Esophagus squamous epithelium (tissue), 5 donors: ENCODE data around the gene ZYX. TPM values are rescaled to one million over a fixed set of nuclear protein-coding genes. Genes with fewer than 3 reads are reported as not detected.

Experiments
- DNase-seq: peaks from one replicate; lab custom pipeline; 2025; lab: John Stamatoyannopoulos, UW
- H3K27ac ChIP-seq, 4 donors: fragments of 200-600 bp; sonication (generic); one replicate each; pipeline ENCODE4 v1.5.1; 2016 to 2019; ENCODE audit warnings: mild to moderate bottlenecking in 1 of 4
- H3K27me3 ChIP-seq, 4 donors: fragments of 200-600 bp; sonication (generic); 1 replicate in 3 of 4; 2 replicates in 1 of 4; pipeline versions ENCODE4 v1.5.1 to v1.6.0; 2017 to 2021; ENCODE audit warnings: antibody characterized with exemption in 1 of 4
- H3K36me3 ChIP-seq, 3 donors: fragments of 200-600 bp; sonication (generic); one replicate each; pipeline ENCODE4 v1.5.1; 2016 to 2019
- H3K4me1 ChIP-seq, 3 donors: fragments of 200-600 bp; sonication (generic); one replicate each; pipeline ENCODE4 v1.5.1; 2017 to 2019
- H3K4me3 ChIP-seq, 4 donors: fragments of 200-600 bp; sonication (generic); 1 replicate in 3 of 4; 2 replicates in 1 of 4; pipeline ENCODE4 v1.5.1; 2016 to 2019; ENCODE audit warnings: mild to moderate bottlenecking in 2 of 4, moderate library complexity in 1 of 4
- H3K9me3 ChIP-seq, 3 donors: fragments of 200-600 bp; sonication (generic); one replicate each; pipeline ENCODE4 v1.5.1; 2016 to 2019
- POLR2A ChIP-seq, 4 donors: fragments of 450-650 bp; IDR thresholded peaks; one replicate each; pipeline ENCODE4 v1.6.1; 2017; ENCODE audit warnings: antibody characterized with exemption in 4 of 4, mild to moderate bottlenecking in 4 of 4, moderate library complexity in 3 of 4
- WGBS, 2 donors: methylation state at CpG; one replicate each; pipeline ENCODE4 v1.1.5; 2018; 5-methylcytosine and 5-hydroxymethylcytosine counted together
- intact Hi-C: fragments of 100-400 bp; cut with DNase I; formaldehyde crosslinking; loops from one replicate; pipeline ENCODE4 v1.15.0; 2022
- total RNA-seq, 4 donors: library from RNA; depleted of rRNA; stranded (reverse); fragments of >200 nt; gene quantifications; one replicate each; pipeline ENCODE4 v1.1.0, GENCODE V29; 2016
- TF ChIP-seq, protein P1 (sequence below), 6 experiments: fragments of 450-650 bp in 4 of 6; fragments of 200-600 bp in 2 of 6; sonication (generic) in 2 of 6; IDR thresholded peaks; one replicate each; pipeline ENCODE4 v1.5.1; 2016 to 2019; ENCODE audit warnings: antibody characterized with exemption in 6 of 6, mild to moderate bottlenecking in 4 of 6, moderate library complexity in 4 of 6
- donor health status: DM: yes; HTN: yes; CAD: no.

Gene ZYX
- total RNA-seq = 10 to 100 TPM; 40.2 to 78.8 (median 68.6) TPM

GRCh38 chr7:143380646-143381426 lies at the start of gene ZYX:
ZYX (plus strand) TSS chr7:143381345; CDS start chr7:143381572, 227 bp downstream.
- DNase-seq = peak; percentile 96
- H3K9me3 ChIP-seq = no peaks in the 10 kb centered on the region
- no peaks in the 10 kb centered on the region for H3K27me3 ChIP-seq
- peak within 1 kb of the TSS; percentile 98 to 100 (median 98) for H3K4me3 ChIP-seq
- no CpG with 5 or more reads among the region's 72 CpGs for WGBS, 2 donors
- peaks cover 28 to 71% (median 54%) of the 10 kb centered on the region in 3 donors for H3K4me1 ChIP-seq
- intact Hi-C loops = no loop called here
- H3K36me3 ChIP-seq = peaks cover 0 to 14% (median 0%) of the 10 kb centered on the region in 3 donors
- TF ChIP-seq, protein P1, sequence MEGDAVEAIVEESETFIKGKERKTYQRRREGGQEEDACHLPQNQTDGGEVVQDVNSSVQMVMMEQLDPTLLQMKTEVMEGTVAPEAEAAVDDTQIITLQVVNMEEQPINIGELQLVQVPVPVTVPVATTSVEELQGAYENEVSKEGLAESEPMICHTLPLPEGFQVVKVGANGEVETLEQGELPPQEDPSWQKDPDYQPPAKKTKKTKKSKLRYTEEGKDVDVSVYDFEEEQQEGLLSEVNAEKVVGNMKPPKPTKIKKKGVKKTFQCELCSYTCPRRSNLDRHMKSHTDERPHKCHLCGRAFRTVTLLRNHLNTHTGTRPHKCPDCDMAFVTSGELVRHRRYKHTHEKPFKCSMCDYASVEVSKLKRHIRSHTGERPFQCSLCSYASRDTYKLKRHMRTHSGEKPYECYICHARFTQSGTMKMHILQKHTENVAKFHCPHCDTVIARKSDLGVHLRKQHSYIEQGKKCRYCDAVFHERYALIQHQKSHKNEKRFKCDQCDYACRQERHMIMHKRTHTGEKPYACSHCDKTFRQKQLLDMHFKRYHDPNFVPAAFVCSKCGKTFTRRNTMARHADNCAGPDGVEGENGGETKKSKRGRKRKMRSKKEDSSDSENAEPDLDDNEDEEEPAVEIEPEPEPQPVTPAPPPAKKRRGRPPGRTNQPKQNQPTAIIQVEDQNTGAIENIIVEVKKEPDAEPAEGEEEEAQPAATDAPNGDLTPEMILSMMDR (IDR thresholded peaks at IDR 0.05) = peak in 1 of 6 experiments; percentile 1
- peak; percentile 51 to 89 (median 66) for TF ChIP-seq POLR2A (IDR thresholded peaks at IDR 0.05)
- peak within 1 kb of the TSS; percentile 93 to 100 (median 100) for H3K27ac ChIP-seq

DNA sequence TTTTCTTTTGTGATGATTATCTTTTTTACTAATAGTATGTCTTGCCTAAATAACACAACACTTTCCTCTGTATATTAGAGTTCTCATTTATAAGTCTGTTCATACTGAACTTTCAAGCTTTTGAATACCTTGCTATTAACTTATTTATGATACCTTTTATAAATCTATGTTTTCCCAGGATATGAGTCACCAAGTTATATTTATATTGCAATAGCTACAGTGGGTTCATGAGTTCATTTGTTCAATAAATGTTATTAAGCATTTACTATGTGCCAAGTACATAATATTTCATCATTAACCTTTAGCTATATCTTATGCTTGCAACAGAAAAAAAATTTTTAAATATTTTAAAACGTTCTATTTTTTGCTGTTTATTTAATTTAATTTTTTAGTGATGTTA lies 46.9 kb upstream of the ZYX start:
- TF ChIP-seq POLR2A (IDR thresholded peaks at IDR 0.05) = no peak
- TF ChIP-seq, protein P1 (IDR thresholded peaks at IDR 0.05) = no peak
- 6 to 28% methylated on average over 1 of the region's 1 CpG for WGBS, 2 donors
- Histone ChIP-seq H3K4me3 (no peak overlapping the region), H3K27me3 (peaks cover 0 to 7% (median 0%) of the 10 kb centered on the region in 4 donors), H3K36me3 (no peaks in the 10 kb centered on the region), H3K27ac (peak overlapping the region in 1 of 4 donors; percentile 6), H3K9me3 (no peaks in the 10 kb centered on the region), H3K4me1 (peaks cover 10 to 30% (median 19%) of the 10 kb centered on the region in 3 donors)
- no peak for DNase-seq
- intact Hi-C loops = no loop called here

- DNase-seq = no peak
- Histone ChIP-seq H3K4me3 (no peak overlapping the region), H3K36me3 (no peaks in the 10 kb centered on the region), H3K9me3 (no peaks in the 10 kb centered on the region), H3K27me3 (peaks cover 0 to 21% (median 0%) of the 10 kb centered on the region in 4 donors), H3K27ac (no peak overlapping the region), H3K4me1 (peaks cover 0 to 7% (median 0%) of the 10 kb centered on the region in 3 donors)
- WGBS, 2 donors = 80 to 81% methylated on average over 3 of the region's 3 CpGs
- TF ChIP-seq, protein P1 (IDR thresholded peaks at IDR 0.05) = no peak
- TF ChIP-seq POLR2A (IDR thresholded peaks at IDR 0.05) = no peak
- intact Hi-C loops = no loop called here
Observed at GRCh38 chr7:143337216-143337615, 43.9 kb upstream of the ZYX start.

- H3K4me1 ChIP-seq = peaks cover 0 to 10% (median 0%) of the 10 kb centered on the region in 3 donors
- H3K4me3 ChIP-seq = no peak overlapping the region
- H3K9me3 ChIP-seq = no peaks in the 10 kb centered on the region
- peaks cover 0 to 54% (median 0%) of the 10 kb centered on the region in 4 donors for H3K27me3 ChIP-seq
- no peak for TF ChIP-seq POLR2A (IDR thresholded peaks at IDR 0.05)
- TF ChIP-seq, protein P1 (IDR thresholded peaks at IDR 0.05) = no peak
- no peak for DNase-seq
- H3K36me3 ChIP-seq = no peaks in the 10 kb centered on the region
- 88 to 90% methylated on average over 7 to 8 of the region's 8 CpGs for WGBS, 2 donors
- no peak overlapping the region for H3K27ac ChIP-seq
- intact Hi-C loops = no loop called here
Observed at GRCh38 chr7:143341842-143342241, 39.3 kb upstream of the ZYX start.

- Histone ChIP-seq H3K4me1 (peaks cover 0 to 10% (median 0%) of the 10 kb centered on the region in 3 donors), H3K27me3 (peaks cover 0 to 52% (median 0%) of the 10 kb centered on the region in 4 donors), H3K4me3 (no peak overlapping the region), H3K9me3 (no peaks in the 10 kb centered on the region), H3K27ac (no peak overlapping the region), H3K36me3 (no peaks in the 10 kb centered on the region)
- intact Hi-C loops = no loop called here
- no peak for TF ChIP-seq POLR2A (IDR thresholded peaks at IDR 0.05)
- TF ChIP-seq, protein P1 (IDR thresholded peaks at IDR 0.05) = no peak
- WGBS, 2 donors = 86 to 91% methylated on average over 3 of the region's 3 CpGs
- DNase-seq = no peak
Observed at GRCh38 chr7:143343596-143343995, 37.5 kb upstream of the ZYX start.
